HepG2 (cell line): ENCODE measurements around the gene ZCCHC8. TPM values are rescaled to one million over a fixed set of nuclear protein-coding genes. Genes with fewer than 3 reads are reported as not detected.

Experiments used
- AGO2 ChIP-seq: fragments of 200-400 bp; formaldehyde crosslinking; optimal IDR thresholded peaks from 2 replicates; pipeline ENCODE3; 2017; ENCODE audit warnings: mild to moderate bottlenecking, low read depth, low read length, moderate library complexity
- ARID4A ChIP-seq: sonication (generic); formaldehyde crosslinking; IDR thresholded peaks from 2 replicates; pipeline ENCODE4 v1.5.0; 2020; ENCODE audit warnings: mild to moderate bottlenecking, missing genetic modification reagents, borderline replicate concordance
- CAMTA2 ChIP-seq: sonication (generic); formaldehyde crosslinking; IDR thresholded peaks from 2 replicates; pipeline ENCODE4 v1.4.0; 2020; ENCODE audit warnings: mild to moderate bottlenecking, missing genetic modification reagents, borderline replicate concordance
- ESRRA ChIP-seq: sonication (generic); formaldehyde crosslinking; IDR thresholded peaks from 2 replicates; pipeline ENCODE4 v1.5.1; 2020; ENCODE audit warnings: mild to moderate bottlenecking, low read depth, missing genetic modification reagents
- ETV6 ChIP-seq: sonication (generic); formaldehyde crosslinking; conservative IDR thresholded peaks from 2 replicates; pipeline ENCODE4 v1.4.0; 2020; ENCODE audit warnings: missing genetic modification reagents
- FOXO1 ChIP-seq: sonication (generic); formaldehyde crosslinking; IDR thresholded peaks from 2 replicates; pipeline ENCODE4 v1.4.0; 2020; ENCODE audit warnings: missing genetic modification reagents
- HIVEP1 ChIP-seq: sonication (generic); formaldehyde crosslinking; IDR thresholded peaks from 2 replicates; pipeline ENCODE4 v1.4.0; 2020; ENCODE audit warnings: mild to moderate bottlenecking, missing genetic modification reagents
- JUN ChIP-seq: sonication (generic); formaldehyde crosslinking; IDR thresholded peaks from 2 replicates; pipeline ENCODE4 v1.4.0; 2020; ENCODE audit warnings: mild to moderate bottlenecking, missing genetic modification reagents
- MAFG ChIP-seq: sonication (generic); formaldehyde crosslinking; IDR thresholded peaks from 2 replicates; pipeline ENCODE4 v1.5.1; 2020; ENCODE audit warnings: mild to moderate bottlenecking, missing genetic modification reagents
- MBNL3 ChIP-seq: fragments of 250-450 bp; sonication (Bioruptor Pico); conservative IDR thresholded peaks from 2 replicates; pipeline ENCODE4 v1.8.0; 2022; ENCODE audit warnings: mild to moderate bottlenecking, inconsistent platforms
- PATZ1 ChIP-seq: sonication (generic); formaldehyde crosslinking; IDR thresholded peaks from 2 replicates; pipeline ENCODE4 v1.4.0; 2020; ENCODE audit warnings: missing genetic modification reagents
- PHF20 ChIP-seq: sonication (generic); formaldehyde crosslinking; IDR thresholded peaks from 2 replicates; pipeline ENCODE4 v1.5.0; 2020; ENCODE audit warnings: mild to moderate bottlenecking, missing genetic modification reagents
- POLR2G ChIP-seq: fragments of 200-400 bp; formaldehyde crosslinking; IDR thresholded peaks from 2 replicates; pipeline ENCODE4 v1.6.1; 2018; ENCODE audit warnings: mild to moderate bottlenecking, low read depth, low read length, moderate library complexity
- SETDB1 ChIP-seq: sonication (generic); formaldehyde crosslinking; IDR thresholded peaks from 2 replicates; pipeline ENCODE4 v1.5.1; 2020; ENCODE audit warnings: missing genetic modification reagents, mild to moderate bottlenecking, borderline replicate concordance
- SOX13 ChIP-seq, 3 experiments: fragments of 450-650 bp in 1 of 3; sonication (generic) in 1 of 3; formaldehyde crosslinking in 1 of 3; IDR thresholded peaks in 2 of 3; conservative IDR thresholded peaks in 1 of 3; 2 replicates each; pipeline versions ENCODE4 v1.5.0 to v1.6.1; 2016 to 2020; ENCODE audit warnings: antibody characterized with exemption in 1 of 3, mild to moderate bottlenecking in 1 of 3, missing compliant biosample characterization in 1 of 3, missing genetic modification reagents in 1 of 3, moderate library complexity in 1 of 3
- ZIK1 ChIP-seq: sonication (generic); formaldehyde crosslinking; IDR thresholded peaks from 2 replicates; pipeline ENCODE4 v1.5.0; 2020; ENCODE audit warnings: mild to moderate bottlenecking, low read depth, missing genetic modification reagents, borderline replicate concordance
- ZNF12 ChIP-seq: sonication (generic); formaldehyde crosslinking; IDR thresholded peaks from 2 replicates; pipeline ENCODE4 v1.5.0; 2020; ENCODE audit warnings: missing genetic modification reagents
- ZNF124 ChIP-seq: sonication (generic); formaldehyde crosslinking; IDR thresholded peaks from 2 replicates; pipeline ENCODE4 v1.4.0; 2020; ENCODE audit warnings: missing genetic modification reagents
- ZNF230 ChIP-seq: sonication (generic); formaldehyde crosslinking; IDR thresholded peaks from 2 replicates; pipeline ENCODE4 v1.4.0; 2020; ENCODE audit warnings: mild to moderate bottlenecking, missing genetic modification reagents
- ZNF557 ChIP-seq: sonication (generic); formaldehyde crosslinking; IDR thresholded peaks from 2 replicates; pipeline ENCODE4 v1.4.0; 2020; ENCODE audit warnings: missing genetic modification reagents
- ZNF710 ChIP-seq: sonication (generic); formaldehyde crosslinking; IDR thresholded peaks from 2 replicates; pipeline ENCODE4 v1.5.0; 2020; ENCODE audit warnings: mild to moderate bottlenecking, missing genetic modification reagents, borderline replicate concordance
- polyA plus RNA-seq, 8 experiments: library from polyadenylated mRNA; depleted of rRNA in 3 of 8; stranded (reverse) in 7 of 8; unstranded in 1 of 8; fragments of >200 nt; fragmentation: Illumina TruSeq in 4 of 8; extraction: Trizol in 4 of 8; gene quantifications; 2 replicates each; pipeline versions ENCODE4 v1.2.1 to v1.2.3, GENCODE V29; 2011 to 2016; ENCODE audit warnings: low read depth in 4 of 8, missing spikeins in 1 of 8, mixed read lengths in 1 of 8; ENCODE audit not compliant: insufficient read depth in 1 of 8
- total RNA-seq, 5 experiments: library from RNA; depleted of rRNA; stranded (reverse); fragments of >200 nt; fragmentation: Illumina TruSeq; extraction: Trizol; gene quantifications; 2 replicates each; pipeline ENCODE4 v1.2.3, GENCODE V29; 2016; ENCODE audit warnings: low read depth in 1 of 5

The ZCCHC8 gene
- total and polyA plus RNA-seq, 2 of the 13 experiments (the other 11 are each of a cell fraction or from before 2014, with no cell fraction given), result 18.6 to 20.9 TPM

GRCh38 chr12:122421821-122422729 is 78.7 kb downstream of the ZCCHC8 start, which contains the start of gene CLIP1 (continued):
- peak; percentile 61 for TF ChIP-seq POLR2G
- TF ChIP-seq HIVEP1 (CRISPR knock-in tag), result no peak
- TF ChIP-seq ZNF124 (CRISPR knock-in tag), result no peak
- no peak for TF ChIP-seq ZNF230 (CRISPR knock-in tag)
- peak; percentile 80 for TF ChIP-seq AGO2
- no peak for TF ChIP-seq JUN (CRISPR knock-in tag)
- TF ChIP-seq SETDB1 (CRISPR knock-in tag), result no peak
- TF ChIP-seq PHF20 (CRISPR knock-in tag), result no peak
- TF ChIP-seq ZNF710 (CRISPR knock-in tag), result no peak
- peak; percentile 41; the same call in 1 of the 2 replicates for TF ChIP-seq ZIK1 (CRISPR knock-in tag)
- TF ChIP-seq ARID4A (CRISPR knock-in tag), result peak; percentile 52; the same call in 1 of the 2 replicates
- TF ChIP-seq CAMTA2 (CRISPR knock-in tag), result no peak
- no peak for TF ChIP-seq ZNF12
- TF ChIP-seq PATZ1 (CRISPR knock-in tag), result peak; percentile 29; the same call in 1 of the 2 replicates
- TF ChIP-seq ZNF557, result no peak
- 0 out of 2 replicates have a peak, but pooled peaks have one; percentile 21 for TF ChIP-seq FOXO1 (CRISPR knock-in tag)
- TF ChIP-seq MBNL3 (CRISPR knock-in tag), result no peak
- TF ChIP-seq MAFG (CRISPR knock-in tag), result no peak
- TF ChIP-seq ETV6 (CRISPR knock-in tag), result no peak
- no peak for TF ChIP-seq SOX13 (IDR thresholded peaks at IDR 0.05)
- TF ChIP-seq SOX13 (CRISPR knock-in tag; conservative IDR thresholded peaks at IDR 0.05 in 1 of 2, IDR thresholded peaks at IDR 0.05 in 1 of 2), result peak in 1 of 2 experiments; percentile 11; a peak in 1 of 4 replicates
- TF ChIP-seq ESRRA, result no peak
